ENCODE measurements around the gene UPP1.

DNA sequence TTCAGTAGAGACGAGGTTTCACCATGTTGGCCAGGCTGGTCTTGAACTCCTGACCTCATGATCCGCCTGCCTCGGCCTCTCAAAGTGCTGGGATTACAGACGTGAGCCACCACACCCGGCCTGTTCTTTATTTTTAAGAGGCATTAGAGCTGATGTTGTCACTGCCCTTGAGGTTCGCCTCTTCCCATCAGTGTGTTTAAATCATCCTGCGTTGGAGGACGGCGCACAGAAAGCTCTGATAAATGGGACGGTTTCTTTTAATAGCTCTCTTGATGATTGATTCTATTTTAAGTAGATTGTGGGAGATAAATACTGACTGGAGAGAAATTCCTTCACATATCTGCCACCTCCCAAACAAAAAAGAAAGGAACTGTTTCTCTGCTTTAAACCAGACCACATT, 29.0 kb downstream of the UPP1 start:
- TF ChIP-seq, protein P1, sequence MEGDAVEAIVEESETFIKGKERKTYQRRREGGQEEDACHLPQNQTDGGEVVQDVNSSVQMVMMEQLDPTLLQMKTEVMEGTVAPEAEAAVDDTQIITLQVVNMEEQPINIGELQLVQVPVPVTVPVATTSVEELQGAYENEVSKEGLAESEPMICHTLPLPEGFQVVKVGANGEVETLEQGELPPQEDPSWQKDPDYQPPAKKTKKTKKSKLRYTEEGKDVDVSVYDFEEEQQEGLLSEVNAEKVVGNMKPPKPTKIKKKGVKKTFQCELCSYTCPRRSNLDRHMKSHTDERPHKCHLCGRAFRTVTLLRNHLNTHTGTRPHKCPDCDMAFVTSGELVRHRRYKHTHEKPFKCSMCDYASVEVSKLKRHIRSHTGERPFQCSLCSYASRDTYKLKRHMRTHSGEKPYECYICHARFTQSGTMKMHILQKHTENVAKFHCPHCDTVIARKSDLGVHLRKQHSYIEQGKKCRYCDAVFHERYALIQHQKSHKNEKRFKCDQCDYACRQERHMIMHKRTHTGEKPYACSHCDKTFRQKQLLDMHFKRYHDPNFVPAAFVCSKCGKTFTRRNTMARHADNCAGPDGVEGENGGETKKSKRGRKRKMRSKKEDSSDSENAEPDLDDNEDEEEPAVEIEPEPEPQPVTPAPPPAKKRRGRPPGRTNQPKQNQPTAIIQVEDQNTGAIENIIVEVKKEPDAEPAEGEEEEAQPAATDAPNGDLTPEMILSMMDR (IDR thresholded peaks at IDR 0.05): no peak
- TF ChIP-seq POLR2AphosphoS5 (IDR thresholded peaks at IDR 0.05) (no peak), POLR2A (IDR thresholded peaks at IDR 0.05) (no peak), EP300 (IDR thresholded peaks at IDR 0.05) (no peak)
